ENCODE data around the gene GOLGA6D. TPM values are rescaled to one million over a fixed set of nuclear protein-coding genes. Genes with fewer than 3 reads are reported as not detected.
"Not testable (repeated sequence)": the region's sequence is repeated elsewhere in the genome, so short reads cannot be mapped to it uniquely, and the experiment has no call there.

GOLGA6D gene
- total RNA-seq, 1 experiment from 2014 or later, result 2.6 TPM

- CTCF ChIA-PET; H3K4me1 Mint-ChIP-seq; ATAC-seq; H3K27me3 Mint-ChIP-seq (ENCODE audit: low read depth); H3K36me3 Mint-ChIP-seq; H3K9me3 Mint-ChIP-seq; POLR2A ChIA-PET; H3K4me3 Mint-ChIP-seq: not testable (repeated sequence)
- DNase-seq (ENCODE audit: low spot score), result peak; percentile 70
- TF ChIP-seq ZNF121 (CRISPR knock-in tag; IDR thresholded peaks at IDR 0.05), result peak; percentile 65
- peak overlapping the region; percentile 91 for H3K27ac Mint-ChIP-seq
Observed at GRCh38 chr15:75278497-75278896, 4.1 kb upstream of the GOLGA6D start.

DNA sequence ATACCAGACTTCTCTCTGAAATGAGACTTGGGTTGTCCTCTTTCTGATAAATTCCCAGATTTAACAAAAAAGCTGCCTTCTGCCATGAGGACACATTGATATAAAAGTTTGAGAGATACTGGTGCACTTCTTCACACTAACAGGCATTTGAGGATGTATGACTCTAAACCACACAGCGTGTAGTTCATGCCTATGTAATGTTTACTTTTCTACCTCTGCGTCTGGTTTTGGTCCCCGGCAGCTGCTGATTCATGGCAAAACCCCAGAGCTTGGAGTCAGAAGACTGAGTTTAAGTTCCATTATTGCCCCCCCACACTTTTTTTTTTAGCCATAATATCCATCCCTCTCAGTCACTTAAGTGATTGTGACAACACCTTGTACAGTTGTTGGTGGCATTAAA, 1.5 kb downstream of the GOLGA6D start:
- DNase-seq (ENCODE audit: low spot score); POLR2A ChIA-PET; H3K4me3 Mint-ChIP-seq; ATAC-seq; H3K4me1 Mint-ChIP-seq; H3K9me3 Mint-ChIP-seq; CTCF ChIA-PET; H3K27me3 Mint-ChIP-seq (ENCODE audit: low read depth); H3K36me3 Mint-ChIP-seq; H3K27ac Mint-ChIP-seq: not testable (repeated sequence)

- ATAC-seq; DNase-seq (ENCODE audit: low spot score); H3K4me1 Mint-ChIP-seq; H3K27ac Mint-ChIP-seq; H3K27me3 Mint-ChIP-seq (ENCODE audit: low read depth); H3K4me3 Mint-ChIP-seq; H3K9me3 Mint-ChIP-seq; H3K36me3 Mint-ChIP-seq; POLR2A ChIA-PET; CTCF ChIA-PET: not testable (repeated sequence)
Observed at GRCh38 chr15:75293660-75294059, 11.0 kb downstream of the GOLGA6D start.

- H3K27me3 Mint-ChIP-seq (ENCODE audit: low read depth); POLR2A ChIA-PET; H3K27ac Mint-ChIP-seq; DNase-seq (ENCODE audit: low spot score); H3K9me3 Mint-ChIP-seq; H3K4me3 Mint-ChIP-seq; H3K4me1 Mint-ChIP-seq; H3K36me3 Mint-ChIP-seq: not testable (repeated sequence)
- peak; percentile 94 for ATAC-seq
- CTCF ChIA-PET, result interaction anchor here (0.6 to 1.8 kb wide), 5 partner anchors 83 to 275 kb away, joined by 3 to 14 read pairs (median 7); partner anchors contain the start of gene PPCDC
Observed at GRCh38 chr15:75298541-75299310, 16.1 kb downstream of the GOLGA6D start.

- H3K27me3 Mint-ChIP-seq (ENCODE audit: low read depth); H3K9me3 Mint-ChIP-seq; H3K27ac Mint-ChIP-seq; H3K4me1 Mint-ChIP-seq; H3K36me3 Mint-ChIP-seq; H3K4me3 Mint-ChIP-seq; POLR2A ChIA-PET: not testable (repeated sequence)
- peak; percentile 80 for DNase-seq (ENCODE audit: low spot score)
- CTCF ChIA-PET, result interaction anchor here (1.4 to 1.8 kb wide), 4 partner anchors 84 to 276 kb away, joined by 3 to 14 read pairs (median 9); partner anchors contain the start of gene PPCDC
- peak; percentile 71 for TF ChIP-seq CTCF (IDR thresholded peaks at IDR 0.05)
- ATAC-seq, result peak; percentile 93
Observed at GRCh38 chr15:75299311-75299688, 16.7 kb downstream of the GOLGA6D start.

DNA sequence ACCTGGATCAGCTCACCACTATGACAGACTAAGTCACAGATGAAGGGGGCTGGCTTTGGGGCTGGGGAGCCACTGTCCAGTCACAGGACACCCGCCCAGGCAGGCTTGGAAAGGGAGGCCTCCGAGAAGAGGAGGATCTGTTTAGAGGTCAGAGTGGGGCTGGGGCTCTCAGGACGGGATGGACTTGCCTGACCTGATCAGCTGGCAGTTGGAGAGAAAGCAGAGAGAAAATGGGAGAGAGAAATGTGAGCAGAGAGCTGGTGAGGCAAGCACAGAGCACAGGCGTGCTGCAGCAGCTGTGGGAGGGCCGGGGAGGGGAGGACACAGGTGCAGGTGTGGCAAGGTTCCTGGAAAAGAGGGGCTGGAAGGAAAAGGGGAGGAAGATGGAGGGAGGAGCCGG, 17.4 kb downstream of the GOLGA6D start:
- H3K4me3 Mint-ChIP-seq; ATAC-seq; H3K27ac Mint-ChIP-seq; DNase-seq (ENCODE audit: low spot score); H3K9me3 Mint-ChIP-seq; H3K27me3 Mint-ChIP-seq (ENCODE audit: low read depth); H3K4me1 Mint-ChIP-seq; POLR2A ChIA-PET; H3K36me3 Mint-ChIP-seq: not testable (repeated sequence)
- CTCF ChIA-PET, result interaction anchor here (0.8 to 1.8 kb wide), 7 partner anchors 85 to 1235 kb away, joined by 3 to 14 read pairs (median 7); partner anchors contain the start of genes C15orf39 and PPCDC

DNA sequence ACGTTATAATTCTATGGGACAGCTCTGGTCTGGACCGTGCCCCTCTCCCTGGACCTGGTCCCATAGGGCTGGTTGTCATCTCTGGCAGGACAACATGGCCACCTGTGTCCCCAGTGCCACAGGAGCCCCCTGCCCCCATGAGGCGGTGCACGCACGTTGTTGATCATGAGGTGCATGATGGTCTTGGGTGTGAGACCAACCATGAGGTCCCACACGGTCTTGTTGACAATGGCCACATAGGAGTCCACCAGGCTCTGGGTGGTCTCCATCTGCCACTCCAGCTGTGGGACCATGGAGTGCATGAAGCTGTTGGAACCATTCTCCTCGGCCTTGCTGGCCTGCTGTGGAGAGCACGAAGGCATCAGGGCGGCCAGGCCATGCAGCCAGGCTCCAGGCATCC, 19.7 kb downstream of the GOLGA6D start:
- DNase-seq (ENCODE audit: low spot score) (no peak), ATAC-seq (no peak)
- Mint-ChIP-seq H3K4me3 (no peak overlapping the region), H3K27me3 (ENCODE audit: low read depth) (peaks cover 7% of the 10 kb centered on the region; the same call in 1 of the 2 replicates), H3K36me3 (no peaks in the 10 kb centered on the region), H3K4me1 (peaks cover 4% of the 10 kb centered on the region), H3K9me3 (no peaks in the 10 kb centered on the region), H3K27ac (no peak overlapping the region)
- ChIA-PET POLR2A (no interaction called here), CTCF (no interaction called here)
- TF ChIP-seq ZNF396 (CRISPR knock-in tag; IDR thresholded peaks at IDR 0.05; ENCODE audit: borderline replicate concordance), result no peak
- TF ChIP-seq SOX15 (CRISPR knock-in tag; IDR thresholded peaks at IDR 0.05), result no peak
- TF ChIP-seq ZBTB21 (CRISPR knock-in tag; IDR thresholded peaks at IDR 0.05; ENCODE audit: borderline replicate concordance), result no peak
- TF ChIP-seq PREB (CRISPR knock-in tag; IDR thresholded peaks at IDR 0.05; ENCODE audit: borderline replicate concordance), result no peak
- no peak for TF ChIP-seq HMGA2 (CRISPR knock-in tag; IDR thresholded peaks at IDR 0.05)
- no peak for TF ChIP-seq ZNF532 (CRISPR knock-in tag; IDR thresholded peaks at IDR 0.05; ENCODE audit: borderline replicate concordance)
- no peak for TF ChIP-seq ZNF219 (CRISPR knock-in tag; IDR thresholded peaks at IDR 0.05; ENCODE audit: borderline replicate concordance)
